ENCODE measurements around the gene CYP26A1.

Gene CYP26A1

DNA sequence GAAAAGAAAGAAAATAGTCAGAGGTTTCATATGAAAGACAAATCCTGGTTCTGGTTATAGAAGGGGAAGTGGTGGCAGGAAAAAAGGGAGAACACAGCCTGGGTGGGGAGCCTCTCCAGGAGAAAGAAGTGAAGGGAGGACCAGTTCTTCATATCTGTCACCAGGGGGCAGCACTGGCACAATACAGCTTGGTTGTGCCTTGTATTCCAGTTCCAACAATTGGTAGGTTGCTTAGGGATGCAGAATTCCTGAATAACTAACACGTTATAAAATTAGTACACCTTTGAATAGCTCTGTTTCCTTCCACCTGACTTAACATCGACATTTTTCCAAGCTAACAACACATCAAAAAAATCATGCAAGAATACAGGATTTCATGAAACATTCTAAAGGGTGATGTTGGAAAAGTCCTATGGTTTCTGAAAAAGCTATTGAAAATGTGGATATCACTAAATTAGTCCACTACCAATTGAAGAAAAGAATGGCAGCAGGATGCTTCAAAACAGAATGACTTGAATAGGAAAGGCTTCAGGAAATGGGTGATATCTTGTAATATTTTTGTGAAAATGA lies 52.9 kb downstream of the CYP26A1 start:
- no peak for DNase-seq

All from NCI-H1930 (cell line).